Stimulated activated CD8-positive, alpha-beta memory T cell treated with anti-CD3 and anti-CD28 coated beads, Interleukin-15, amount 100 ng/mL, for 4 hours (primary cell): ENCODE measurements around the gene UBL5.
"Not testable (repeated sequence)": the region's sequence is repeated elsewhere in the genome, so short reads cannot be mapped to it uniquely, and the experiment has no call there.

Source experiments
- DNase-seq, 2 donors: peaks; one replicate each; pipeline ENCODE4 v3.0.0-alpha.2; 2020; ENCODE audit warnings: low read depth in 2 of 2

UBL5 gene

DNA sequence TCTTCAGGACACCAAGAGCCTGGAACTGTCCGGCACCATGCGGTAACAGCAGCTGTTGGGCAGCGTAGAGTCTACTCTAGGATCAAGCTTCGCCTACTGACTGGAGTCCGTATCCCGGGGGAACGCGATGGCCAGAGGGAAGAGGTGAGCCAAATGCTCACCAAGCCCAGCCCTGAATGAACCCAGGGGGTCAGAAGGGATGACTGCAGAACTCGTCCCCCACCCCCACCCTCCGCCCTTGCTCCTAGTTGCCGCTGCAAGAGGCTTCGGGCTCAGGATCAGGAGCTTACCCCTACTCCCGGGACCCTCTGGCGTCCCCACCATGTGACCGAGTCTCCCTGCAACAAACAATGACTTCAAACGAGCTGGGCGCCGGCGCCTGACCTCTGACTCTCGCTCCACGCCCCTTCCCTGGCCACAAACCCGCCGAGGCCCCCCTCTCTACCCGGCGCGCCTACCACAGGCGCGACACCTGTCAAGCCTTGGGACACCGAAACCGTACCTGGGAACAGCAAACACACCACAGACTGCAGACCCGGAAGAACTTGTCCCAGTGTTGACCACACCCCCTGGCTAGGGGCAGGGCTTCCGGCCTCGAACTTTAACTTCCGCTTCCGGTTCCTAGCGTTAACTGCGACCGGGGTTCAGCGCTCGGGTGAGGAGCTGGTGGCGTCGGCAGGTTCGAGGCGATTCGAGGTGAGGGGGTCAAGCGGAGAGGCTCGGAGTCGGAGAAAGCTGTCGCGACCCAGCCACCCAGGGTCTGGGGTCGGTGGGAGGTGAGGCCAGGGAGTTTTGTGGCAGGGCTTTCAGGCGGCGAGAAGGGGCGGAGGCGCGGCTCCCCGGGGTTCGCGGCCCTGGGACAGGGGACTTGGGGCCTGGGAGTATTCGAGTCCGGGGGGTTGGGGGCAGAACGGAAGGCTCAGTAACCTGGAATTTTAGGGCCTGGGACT is at the start of gene UBL5:
UBL5 (plus strand) TSS at position 630 of the 950 bp plus-strand sequence. CDS start 420 bp downstream, outside the sequence.
- peak; percentile 72 to 83 for DNase-seq

GRCh38 chr19:9782338-9782737 is 45.4 kb upstream of the UBL5 start:
- no peak for DNase-seq

GRCh38 chr19:9784163-9784496 is 43.6 kb upstream of the UBL5 start:
- DNase-seq = not testable (repeated sequence)

DNA sequence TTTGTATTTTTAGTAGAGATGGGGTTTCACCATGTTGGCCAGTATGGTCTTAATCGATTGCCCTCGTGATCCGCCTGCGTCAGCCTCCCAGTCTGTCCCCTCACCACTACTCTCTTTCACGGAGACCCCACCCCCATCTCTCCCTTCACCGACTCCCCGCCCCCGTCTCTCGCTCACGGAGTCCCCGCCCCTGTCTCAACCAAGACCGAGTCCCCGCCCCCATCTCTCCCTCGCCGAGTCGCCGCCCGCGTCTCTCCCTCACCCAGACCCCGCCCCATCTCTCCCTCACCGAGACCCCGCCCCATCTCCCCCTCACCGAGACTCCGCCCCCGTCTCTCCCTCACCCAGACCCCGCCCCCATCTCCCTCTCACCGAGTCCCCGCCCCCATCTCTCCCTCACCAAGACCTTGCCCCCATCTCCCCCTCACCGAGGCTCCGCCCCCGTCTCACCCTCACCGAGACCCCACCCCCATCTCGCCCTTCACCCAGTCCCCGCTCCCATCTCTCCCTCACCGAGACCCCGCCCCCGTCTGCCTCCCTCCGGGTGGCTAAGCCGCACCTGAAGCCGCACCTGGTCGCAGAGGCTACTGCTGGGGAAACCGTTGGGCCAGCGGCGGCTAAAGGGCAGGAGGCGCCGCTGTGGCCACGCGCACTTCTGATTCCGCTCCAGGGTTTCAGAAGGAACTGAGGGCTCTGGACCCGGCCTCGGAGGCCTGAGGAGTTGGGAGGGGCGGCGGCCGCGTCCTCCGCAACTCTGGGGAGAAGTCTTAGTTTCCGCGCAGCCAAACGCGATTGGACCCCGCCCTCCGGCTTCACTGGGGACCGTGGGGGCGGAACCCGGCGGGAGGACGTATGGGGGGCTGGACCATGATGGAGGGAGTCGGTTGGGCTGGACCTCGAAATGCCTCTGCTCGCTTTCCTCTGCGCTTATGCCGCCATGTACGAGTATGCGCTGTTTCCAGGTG is 42.1 kb upstream of the UBL5 start:
- DNase-seq = peak; percentile 90 to 97

GRCh38 chr19:9786342-9786741 is 41.4 kb upstream of the UBL5 start:
- no peak for DNase-seq

GRCh38 chr19:9786819-9787218 is 40.9 kb upstream of the UBL5 start:
- DNase-seq = no peak

DNA sequence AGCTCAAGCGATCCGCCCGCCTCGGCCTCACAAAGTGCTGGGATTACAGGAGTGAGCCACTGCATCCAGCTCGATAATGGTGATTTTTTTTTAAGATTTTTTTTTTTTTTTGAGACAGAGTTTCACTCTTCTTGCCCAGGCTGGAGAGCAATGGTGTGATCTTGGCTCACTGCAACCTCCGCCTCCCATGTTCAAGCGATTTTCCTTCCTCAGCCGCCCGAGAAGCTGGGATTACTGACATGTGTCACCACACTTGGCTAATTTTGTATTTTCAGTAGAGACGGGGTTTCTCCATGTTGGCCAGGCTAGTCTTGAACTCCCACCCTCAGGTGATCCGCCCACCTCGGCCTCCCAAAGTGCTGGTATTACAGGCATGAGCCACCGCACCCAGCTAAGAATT is 39.1 kb upstream of the UBL5 start:
- DNase-seq = not testable (repeated sequence)

DNA sequence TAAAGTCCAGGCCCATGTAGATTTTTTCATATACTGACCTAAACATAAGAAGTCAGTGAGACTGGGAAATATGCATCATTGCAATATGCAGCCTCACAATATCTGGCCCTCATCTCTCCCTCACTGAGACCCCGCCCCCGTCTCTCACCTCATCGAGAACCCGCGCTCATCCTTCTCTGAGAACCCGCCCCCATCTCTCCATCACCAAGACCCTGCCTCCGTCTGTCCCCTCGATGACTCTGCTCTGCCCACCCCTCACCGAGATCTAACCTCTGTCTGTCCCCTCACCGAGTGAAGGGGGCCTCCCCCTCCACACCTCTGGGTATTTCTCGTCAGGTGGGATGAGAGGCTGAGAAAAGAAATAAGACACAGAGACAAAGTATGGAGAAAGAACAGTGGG is 38.7 kb upstream of the UBL5 start:
- DNase-seq = no peak

DNA sequence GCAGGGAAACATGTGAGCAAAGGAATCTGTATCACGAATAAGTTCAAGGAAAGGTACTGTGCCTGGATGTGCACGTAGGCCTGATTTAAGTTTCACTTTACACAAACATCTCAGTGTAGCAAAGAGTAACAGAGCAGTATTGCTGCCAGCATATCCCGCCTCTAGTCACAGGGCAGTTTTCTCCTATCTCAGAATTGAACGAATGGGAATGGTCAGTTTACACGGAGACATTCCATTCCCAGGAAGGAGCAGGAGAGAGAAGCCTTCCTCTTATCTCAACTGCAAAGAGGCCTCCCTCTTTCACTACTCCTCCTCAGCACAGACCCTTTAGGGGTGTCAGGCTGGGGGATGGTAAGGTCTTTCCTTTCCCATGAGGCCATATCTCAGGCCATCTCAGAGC is 38.1 kb upstream of the UBL5 start:
- not testable (repeated sequence) for DNase-seq

DNA sequence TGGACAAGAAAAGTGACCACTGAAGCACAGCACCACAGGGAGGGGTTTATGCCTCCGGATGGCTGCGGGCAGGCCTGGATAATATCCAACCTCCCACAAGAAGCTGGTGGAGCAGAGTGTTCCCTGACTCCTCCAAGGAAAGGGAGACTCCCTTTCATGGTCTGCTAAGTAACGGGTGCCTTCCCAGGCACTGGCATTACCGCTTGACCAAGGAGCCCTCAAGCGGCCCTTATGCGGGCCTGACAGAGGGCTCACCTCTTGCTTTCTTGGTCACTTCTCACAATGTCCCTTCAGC is 36.7 kb upstream of the UBL5 start:
- not testable (repeated sequence) for DNase-seq

DNA sequence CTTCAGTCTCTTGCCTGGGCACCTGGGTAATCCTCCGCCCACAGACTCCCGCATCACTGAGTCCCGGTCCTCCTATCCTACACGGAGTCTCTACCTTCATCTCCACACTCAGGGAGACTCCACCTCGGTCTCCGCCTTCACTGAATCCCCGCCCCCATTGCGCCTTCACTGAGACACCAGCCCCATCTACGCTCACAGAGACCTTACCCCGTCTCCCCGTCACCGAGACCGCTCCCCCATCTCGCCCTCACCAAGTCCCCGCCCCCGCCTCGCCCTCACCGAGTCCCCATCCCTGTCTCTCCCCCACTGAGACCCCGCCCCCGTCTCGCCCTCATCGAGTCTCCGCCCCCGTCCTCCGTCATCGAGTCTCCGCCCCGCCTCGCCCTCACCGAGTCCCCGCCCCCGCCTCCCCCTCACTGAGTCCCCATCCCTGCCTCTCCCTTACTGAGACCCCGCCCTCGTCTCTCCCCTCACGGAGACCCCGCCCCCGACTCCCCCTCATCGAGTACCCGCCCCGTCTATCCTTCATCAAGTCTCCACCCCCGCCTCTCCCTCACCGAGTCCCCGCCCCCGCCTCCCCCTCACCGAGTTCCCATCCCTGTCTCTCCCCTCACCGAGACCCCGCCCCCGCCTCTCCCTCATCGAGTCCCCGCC is 36.0 kb upstream of the UBL5 start:
- peak; percentile 88 to 96 for DNase-seq

DNA sequence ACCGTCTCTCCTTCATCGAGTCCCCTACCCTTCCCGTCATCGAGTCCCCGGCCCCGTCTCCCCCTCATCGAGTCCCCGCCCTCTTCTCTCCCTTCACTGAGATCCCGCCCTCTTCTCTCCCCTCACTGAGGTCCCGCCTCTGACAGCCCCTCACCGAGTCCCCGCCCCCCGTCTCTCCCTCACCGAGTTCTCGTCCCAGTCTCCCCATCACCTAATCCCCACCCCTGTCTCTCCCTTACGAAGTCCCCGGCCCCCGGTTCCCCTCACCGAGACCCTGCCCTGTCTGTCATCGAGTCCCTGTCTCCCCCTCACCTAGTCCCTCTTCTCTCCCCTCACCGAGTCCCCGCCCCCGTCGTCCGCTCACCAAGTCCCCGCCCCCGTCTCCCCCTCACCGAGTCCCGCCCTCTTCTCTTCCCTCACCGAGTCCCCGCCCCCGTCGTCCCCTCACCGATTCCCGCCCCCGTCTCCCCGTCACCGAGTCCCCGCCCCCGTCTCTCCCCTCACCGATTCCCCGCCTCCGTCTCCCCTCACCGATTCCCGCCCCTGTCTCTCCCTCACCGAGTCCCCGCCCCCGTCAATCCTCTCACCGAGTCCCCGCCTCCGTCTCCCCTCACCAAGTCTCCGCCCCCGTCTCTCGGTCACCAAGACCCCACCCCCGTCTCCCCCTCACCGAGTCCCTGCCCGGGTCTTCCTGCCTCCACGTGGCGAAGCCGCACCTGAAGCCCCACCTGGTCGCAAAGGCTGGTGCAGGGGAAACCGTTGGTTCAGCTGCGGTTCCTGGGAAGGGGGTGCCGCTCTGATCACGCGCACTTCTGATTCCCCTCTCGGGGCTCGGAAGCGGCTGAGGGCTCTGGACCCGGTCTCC is 35.3 kb upstream of the UBL5 start:
- DNase-seq = peak; percentile 84 to 92

- peak; percentile 48 to 58 for DNase-seq
Observed at GRCh38 chr19:9793071-9793591, 34.6 kb upstream of the UBL5 start.

DNA sequence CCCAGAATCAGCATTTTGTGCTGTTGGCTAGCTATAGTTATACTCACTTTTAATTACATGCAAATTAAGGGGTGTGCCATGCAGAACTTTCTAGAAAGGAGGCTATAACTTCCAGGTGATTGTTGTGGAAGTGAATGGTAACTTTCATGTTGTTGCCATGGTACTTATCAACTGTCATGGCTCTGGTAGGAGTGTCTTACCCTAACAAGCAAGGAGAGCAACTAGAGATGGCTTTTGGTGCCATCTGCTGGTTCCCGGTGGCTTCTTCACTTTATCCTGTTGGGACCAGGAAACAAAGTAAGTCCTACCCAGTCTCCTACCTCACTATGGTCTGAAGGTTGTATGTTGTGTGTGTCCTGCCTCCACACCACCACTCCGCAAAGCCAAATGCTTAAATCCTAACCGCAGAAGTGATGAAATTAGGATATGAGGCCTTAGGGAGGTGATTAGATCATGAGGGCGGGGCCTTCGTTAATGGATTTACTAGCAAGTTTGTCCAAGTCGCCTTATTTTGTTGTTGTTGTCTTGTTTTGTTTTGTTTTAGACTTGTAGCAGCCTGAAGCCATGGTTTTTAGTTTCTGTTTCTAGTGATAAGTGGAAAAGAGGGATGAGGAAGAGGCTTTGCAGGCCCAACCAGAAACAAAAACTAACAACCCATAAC is 31.5 kb upstream of the UBL5 start:
- peak; percentile 60 to 77 for DNase-seq

GRCh38 chr19:9797871-9798270 is 29.8 kb upstream of the UBL5 start:
- DNase-seq = no peak

- DNase-seq = no peak
Observed at GRCh38 chr19:9799162-9799561, 28.6 kb upstream of the UBL5 start.

DNA sequence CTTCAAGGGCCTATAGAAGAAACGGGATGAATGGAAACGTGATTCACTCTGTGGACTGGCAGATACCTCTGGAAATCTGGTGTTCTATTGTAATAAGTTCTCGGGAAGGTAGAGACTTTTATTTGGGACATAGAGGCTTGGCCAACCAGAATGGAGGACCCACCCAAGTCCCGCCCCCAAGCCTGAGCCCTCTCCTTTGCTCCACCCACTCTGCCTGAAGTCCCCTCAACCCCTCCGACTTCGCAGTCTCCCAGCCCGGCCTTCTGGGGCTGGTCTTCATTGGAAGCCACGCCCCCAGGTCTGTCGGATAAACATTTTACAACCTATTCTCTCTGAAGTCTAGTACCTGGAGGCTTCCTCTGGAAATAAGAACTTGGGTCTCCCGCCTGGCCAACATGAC is 25.7 kb upstream of the UBL5 start:
- no peak for DNase-seq

- no peak for DNase-seq
Observed at GRCh38 chr19:9806803-9807202, 20.9 kb upstream of the UBL5 start.

DNA sequence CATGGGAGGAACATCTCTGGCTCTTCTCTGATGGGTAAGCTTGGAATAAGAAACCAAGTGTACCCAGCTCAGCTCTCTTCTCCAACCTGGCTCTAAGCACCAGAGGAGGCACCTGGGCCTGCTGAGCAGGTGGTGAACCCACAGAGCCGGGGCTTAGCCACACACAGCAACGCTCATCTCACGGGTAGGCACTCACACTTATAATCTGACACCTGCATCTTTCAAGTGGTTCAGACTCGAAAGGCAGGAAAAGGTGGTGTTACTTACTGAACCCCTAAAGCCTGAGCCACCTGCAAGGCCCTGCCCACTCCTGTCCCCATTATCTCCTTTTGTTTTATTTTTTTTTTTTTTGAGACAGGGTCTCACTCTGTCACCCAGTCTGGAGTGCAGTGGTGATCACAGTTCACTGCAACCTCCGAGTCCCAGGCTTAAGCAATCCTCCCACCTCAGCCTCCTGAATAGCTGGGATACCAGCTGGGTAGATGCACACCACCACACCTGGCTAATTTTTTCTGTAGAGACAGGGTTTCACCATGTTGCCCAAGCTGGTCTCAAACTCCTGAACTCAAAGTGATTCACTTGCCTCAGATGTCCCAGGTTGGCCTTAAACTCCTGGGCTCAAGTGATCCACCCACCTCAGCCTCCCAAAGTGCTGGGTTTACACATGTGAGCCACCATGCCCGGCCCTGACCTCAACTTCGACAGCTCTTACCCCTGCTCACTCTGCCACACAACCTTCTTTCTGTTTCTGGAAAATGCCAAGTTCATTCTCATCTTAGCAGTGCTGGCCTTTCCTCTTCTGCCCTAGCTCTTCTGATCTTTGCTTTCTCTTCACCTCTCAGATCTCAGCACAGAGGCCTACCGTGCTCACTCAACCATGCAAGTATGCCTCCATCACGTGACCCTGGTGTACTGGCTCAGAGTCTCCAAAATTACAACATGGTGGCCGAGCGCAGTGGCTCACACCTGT is 18.6 kb upstream of the UBL5 start:
- DNase-seq = no peak
